Spleen (tissue), 7 donors: ENCODE data around the gene RASSF7.

Source experiments
- CTCF ChIP-seq, 11 experiments: fragments of 200-600 bp in 7 of 11; fragments of 450-650 bp in 4 of 11; sonication (generic) in 4 of 11; IDR thresholded peaks in 8 of 11; conservative IDR thresholded peaks in 3 of 11; 1 replicate in 7 of 11; 2 replicates in 4 of 11; pipeline versions ENCODE4 v1.4.0 to v1.8.0; 2016 to 2021; ENCODE audit warnings: antibody characterized with exemption in 11 of 11, inconsistent platforms in 4 of 11, mild to moderate bottlenecking in 1 of 11
- POLR2A ChIP-seq, 3 donors: fragments of 450-650 bp; IDR thresholded peaks; one replicate each; pipeline ENCODE4 v1.5.1; 2017; ENCODE audit warnings: antibody characterized with exemption in 3 of 3, mild to moderate bottlenecking in 1 of 3
- donor health status: DM: no; HTN: no; CAD: no; lungs with moderate emphysema.
- donor health status: DM: no; HTN: no; CAD: no.
- donor health status: DM: no; HTN: no; CAD: no.

DNA sequence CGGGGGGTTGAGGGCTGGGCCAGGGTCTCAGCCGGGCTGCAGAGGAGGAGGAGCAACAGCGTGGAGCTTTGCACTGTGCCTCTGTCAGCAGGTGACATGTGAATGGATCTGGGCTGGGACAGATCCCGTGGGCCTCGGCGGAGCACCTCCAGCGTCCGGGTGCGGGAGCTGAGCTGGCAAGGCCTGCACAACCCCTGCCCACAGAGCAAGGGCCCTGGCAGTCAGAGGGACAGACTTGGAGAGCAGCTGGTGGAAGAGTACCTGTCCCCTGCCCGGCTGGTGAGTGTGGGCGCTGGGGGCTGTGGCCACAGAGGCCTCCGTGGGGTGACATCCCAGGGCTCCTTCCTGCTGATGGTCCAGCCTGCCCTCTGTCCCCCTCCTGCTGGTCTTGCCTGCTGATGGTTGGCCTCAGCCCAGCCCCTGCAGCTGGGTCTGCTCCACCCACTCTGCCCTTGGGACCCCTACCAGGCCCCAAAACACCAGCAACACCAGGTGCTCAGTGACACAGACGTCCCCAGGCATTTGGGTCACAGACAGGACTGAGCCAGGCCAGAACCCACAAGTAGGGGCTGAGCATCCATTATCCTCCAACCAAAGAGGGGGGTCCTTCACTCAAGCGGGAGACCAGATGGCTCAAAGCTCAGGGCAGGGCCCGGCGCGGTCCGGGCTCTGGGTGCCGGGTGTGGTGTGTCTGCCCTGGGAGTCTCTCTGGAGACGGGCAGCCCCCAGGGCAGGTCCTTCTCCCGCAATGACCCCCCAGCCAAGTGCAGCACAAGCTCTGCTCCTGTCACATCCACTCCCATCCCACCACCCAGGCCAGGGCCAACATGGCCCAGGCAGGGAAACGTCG, 20.0 kb upstream of the RASSF7 start:
- no peak for TF ChIP-seq POLR2A (IDR thresholded peaks at IDR 0.05)
- TF ChIP-seq CTCF (IDR thresholded peaks at IDR 0.05 in 8 of 11, conservative IDR thresholded peaks at IDR 0.05 in 3 of 11), result no peak
